ENCODE measurements around the gene EVA1B. TPM values are rescaled to one million over a fixed set of nuclear protein-coding genes. Genes with fewer than 3 reads are reported as not detected.

EVA1B gene, protein sequence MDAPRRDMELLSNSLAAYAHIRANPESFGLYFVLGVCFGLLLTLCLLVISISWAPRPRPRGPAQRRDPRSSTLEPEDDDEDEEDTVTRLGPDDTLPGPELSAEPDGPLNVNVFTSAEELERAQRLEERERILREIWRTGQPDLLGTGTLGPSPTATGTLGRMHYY
- 11.7 to 24.8 TPM (median 22.8 TPM) in 5 replicates for total RNA-seq (2022; extraction: Qiagen RNA extraction; ENCODE audit: low read depth)

DNA sequence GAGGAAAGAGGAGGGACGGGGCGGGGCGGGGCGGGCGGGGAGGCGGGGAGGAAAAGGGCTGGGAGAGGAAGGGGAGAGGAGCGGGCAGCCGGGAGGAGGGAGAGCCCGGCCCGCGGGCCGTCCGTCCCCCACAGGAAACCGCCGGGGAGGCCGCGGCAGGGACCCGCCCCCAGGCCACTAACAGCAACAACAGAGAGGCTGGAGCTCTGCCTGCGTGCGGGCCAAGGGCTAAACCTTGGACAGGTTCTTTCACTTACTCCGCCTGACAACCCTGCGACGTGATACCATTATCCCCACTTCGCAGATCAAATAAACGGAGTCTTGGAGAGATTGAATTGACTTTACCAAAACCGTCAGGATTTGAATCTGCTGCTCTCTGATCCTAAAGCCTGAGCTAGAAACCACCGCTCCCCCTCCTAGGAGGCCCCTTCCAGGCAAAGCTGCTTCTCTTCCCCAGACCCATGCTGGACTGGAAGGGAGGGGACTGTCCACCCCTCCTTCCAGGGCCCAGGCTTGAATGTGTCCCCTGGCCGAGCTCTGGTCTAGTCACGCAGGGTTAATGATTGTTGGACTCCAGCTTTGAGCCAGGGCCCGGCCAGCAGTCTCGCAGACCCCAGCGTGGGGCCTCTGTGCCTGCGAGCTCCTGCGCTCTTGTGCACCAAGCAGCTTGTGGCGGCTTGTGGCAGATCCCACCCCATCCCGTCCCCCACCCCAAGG lies at the start of gene EVA1B:
EVA1B (minus strand) TSS at position 10 of the 717 bp plus-strand sequence. CDS start 608 bp downstream, outside the sequence.

DNA sequence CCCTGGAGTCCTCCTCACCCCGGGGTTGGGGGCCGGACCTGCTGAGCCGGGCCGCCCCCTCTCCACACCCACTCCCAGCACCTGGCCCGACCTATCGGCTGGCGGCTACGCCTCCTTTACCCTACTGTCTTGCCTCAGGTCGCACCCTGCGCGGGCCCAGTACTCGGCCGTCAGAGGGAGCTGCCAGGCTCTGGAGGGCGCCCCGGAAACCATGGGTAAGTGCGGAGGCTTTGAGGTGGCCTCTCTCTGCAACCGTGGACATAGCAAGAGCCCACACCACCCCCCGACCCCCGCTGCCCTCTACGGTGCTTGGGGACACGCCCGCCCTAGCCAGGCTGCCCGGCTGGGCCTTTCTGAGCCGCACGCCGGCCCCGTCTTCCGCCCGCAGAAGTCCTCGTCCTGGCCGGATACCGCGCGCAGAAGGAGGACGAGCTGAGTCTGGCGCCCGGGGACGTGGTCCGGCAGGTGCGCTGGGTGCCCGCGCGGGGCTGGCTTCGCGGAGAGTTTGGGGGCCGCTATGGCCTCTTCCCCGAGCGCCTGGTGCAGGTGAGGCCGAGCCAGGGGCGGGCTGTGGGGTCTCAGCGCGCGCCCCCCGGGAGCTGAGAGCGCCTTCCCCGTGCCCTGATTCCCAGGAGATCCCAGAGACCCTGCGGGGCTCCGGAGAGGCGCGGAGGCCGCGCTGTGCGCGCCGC lies 17.1 kb downstream of the EVA1B start, which contains the start of gene SH3D21:
SH3D21 (plus strand) TSS at position 159 of the 692 bp plus-strand sequence; CDS start at position 212, 53 bp downstream.

Other genes starting within 250 kb of the EVA1B start
- not detected in 5 replicates for gene TEKT2, start 239.6 kb downstream of the EVA1B start, total RNA-seq (2022; extraction: Qiagen RNA extraction; ENCODE audit: low read depth)
- gene ADPRS, start 234.8 kb downstream of the EVA1B start, total RNA-seq (2022; extraction: Qiagen RNA extraction; ENCODE audit: low read depth) = 23.7 to 31.7 TPM (median 28.6 TPM) in 5 replicates
- 0.07 to 0.19 TPM (median 0.10 TPM) in 5 replicates for gene COL8A2, start 198.4 kb downstream of the EVA1B start, total RNA-seq (2022; extraction: Qiagen RNA extraction; ENCODE audit: low read depth)
- 73.8 to 83.7 TPM (median 78.8 TPM) in 5 replicates for gene TRAPPC3, start 174.2 kb downstream of the EVA1B start, total RNA-seq (2022; extraction: Qiagen RNA extraction; ENCODE audit: low read depth)
- gene MAP7D1, start 167.5 kb downstream of the EVA1B start, total RNA-seq (2022; extraction: Qiagen RNA extraction; ENCODE audit: low read depth) = 176 to 195 TPM (median 184 TPM) in 5 replicates
- gene THRAP3, start 99.2 kb downstream of the EVA1B start, total RNA-seq (2022; extraction: Qiagen RNA extraction; ENCODE audit: low read depth) = 58.1 to 70.9 TPM (median 67.3 TPM) in 5 replicates
- 2.0 to 3.2 TPM (median 2.3 TPM) in 5 replicates for gene SH3D21, start 17.3 kb downstream of the EVA1B start, total RNA-seq (2022; extraction: Qiagen RNA extraction; ENCODE audit: low read depth)
- gene STK40, start 62.3 kb upstream of the EVA1B start, total RNA-seq (2022; extraction: Qiagen RNA extraction; ENCODE audit: low read depth) = 9.3 to 11.8 TPM (median 10.8 TPM) in 5 replicates
- gene LSM10, start 74.3 kb upstream of the EVA1B start, total RNA-seq (2022; extraction: Qiagen RNA extraction; ENCODE audit: low read depth) = 43.6 to 48.8 TPM (median 47.1 TPM) in 5 replicates
- gene OSCP1, start 126.8 kb upstream of the EVA1B start, total RNA-seq (2022; extraction: Qiagen RNA extraction; ENCODE audit: low read depth) = 6.1 to 7.0 TPM (median 6.6 TPM) in 5 replicates
- 75.1 to 92.6 TPM (median 87.1 TPM) in 5 replicates for gene MRPS15, start 140.7 kb upstream of the EVA1B start, total RNA-seq (2022; extraction: Qiagen RNA extraction; ENCODE audit: low read depth)
- gene CSF3R, start 159.3 kb upstream of the EVA1B start, total RNA-seq (2022; extraction: Qiagen RNA extraction; ENCODE audit: low read depth) = not detected in 5 replicates